HG02588 (cell line): ENCODE results near the gene EEPD1.
"Not testable (repeated sequence)": the region's sequence is repeated elsewhere in the genome, so short reads cannot be mapped to it uniquely, and the experiment has no call there.

Experiments
- ATAC-seq: cut with Tn5 transposase; IDR thresholded peaks from one replicate; pipeline ENCODE4 v1.9.1; 2021; ENCODE audit warnings: mild to moderate bottlenecking, moderate library complexity; ENCODE audit not compliant: unreplicated experiment

EEPD1 gene

DNA sequence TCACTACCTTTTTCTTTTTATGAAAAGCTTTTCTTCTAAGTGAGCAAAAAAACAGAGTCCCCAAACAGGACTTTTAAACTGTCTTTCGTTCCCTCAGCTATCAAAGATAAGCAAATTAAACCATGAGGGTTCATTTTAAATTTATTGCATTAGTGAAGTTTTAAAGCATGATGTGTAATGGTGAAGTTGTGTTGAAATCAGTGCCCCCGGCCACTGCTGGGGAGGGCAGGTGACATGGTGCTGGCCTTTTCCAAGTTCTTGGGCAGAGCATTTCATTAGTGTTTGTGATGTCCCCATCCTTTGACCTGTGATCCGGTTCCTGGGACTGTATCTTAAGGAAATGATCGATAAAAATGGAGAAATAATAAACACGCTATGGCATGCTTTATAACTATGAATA, 96.0 kb downstream of the EEPD1 start:
- no peak for ATAC-seq

DNA sequence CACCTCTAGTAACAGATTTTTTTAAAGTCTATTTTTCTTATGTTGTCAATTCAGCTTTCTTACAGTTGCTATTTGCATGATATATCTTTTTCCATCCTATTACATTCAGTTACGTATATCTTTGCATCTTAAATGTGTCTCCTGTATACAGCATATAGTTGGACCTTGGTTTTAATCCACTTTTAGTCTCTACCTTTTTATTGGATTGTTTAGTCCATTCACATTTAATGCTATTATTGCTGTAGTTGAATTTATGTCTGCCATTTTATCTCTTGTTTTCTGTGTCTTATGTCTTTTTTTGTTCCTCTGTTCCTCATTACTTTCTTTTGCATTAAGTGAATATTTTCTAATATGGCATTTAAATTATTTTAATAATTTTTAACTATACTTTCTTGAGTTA, 100.6 kb downstream of the EEPD1 start:
- ATAC-seq: no peak

DNA sequence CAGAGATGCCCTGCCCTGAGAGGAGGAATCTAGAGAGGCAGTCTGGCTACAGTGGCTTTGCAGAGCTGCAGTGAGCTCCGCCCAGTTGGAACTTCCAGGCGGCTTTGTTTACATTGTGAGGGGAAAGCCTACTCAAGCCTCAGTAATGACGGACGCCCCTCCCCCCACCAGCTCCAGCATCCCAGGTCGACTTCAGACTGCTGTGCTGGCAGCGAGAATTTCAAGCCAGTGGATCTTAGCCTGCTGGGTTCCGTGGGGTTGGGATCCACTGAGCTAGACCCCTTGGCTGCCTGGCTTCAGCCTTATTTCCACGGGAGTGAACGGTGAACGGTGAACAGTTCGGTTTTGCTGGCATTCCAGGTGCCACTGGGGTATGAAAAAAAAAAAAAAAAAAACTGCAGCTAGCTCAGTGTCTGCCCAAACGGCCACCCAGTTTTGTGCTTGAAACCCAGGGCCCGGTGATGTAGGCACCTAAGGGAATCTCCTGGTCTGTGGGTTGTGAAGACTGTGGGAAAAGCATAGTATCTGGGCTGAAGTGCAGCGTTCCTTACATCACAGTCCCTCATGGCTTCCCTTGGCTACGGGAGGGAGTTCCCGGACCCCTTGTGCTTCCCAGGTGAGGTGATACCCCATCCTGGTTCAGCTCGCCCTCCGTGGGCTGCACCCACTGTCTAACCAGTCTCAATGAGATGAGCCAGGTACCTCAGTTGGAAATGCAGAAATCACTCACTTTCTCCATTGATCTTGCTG, 105.6 kb downstream of the EEPD1 start:
- ATAC-seq: not testable (repeated sequence)

DNA sequence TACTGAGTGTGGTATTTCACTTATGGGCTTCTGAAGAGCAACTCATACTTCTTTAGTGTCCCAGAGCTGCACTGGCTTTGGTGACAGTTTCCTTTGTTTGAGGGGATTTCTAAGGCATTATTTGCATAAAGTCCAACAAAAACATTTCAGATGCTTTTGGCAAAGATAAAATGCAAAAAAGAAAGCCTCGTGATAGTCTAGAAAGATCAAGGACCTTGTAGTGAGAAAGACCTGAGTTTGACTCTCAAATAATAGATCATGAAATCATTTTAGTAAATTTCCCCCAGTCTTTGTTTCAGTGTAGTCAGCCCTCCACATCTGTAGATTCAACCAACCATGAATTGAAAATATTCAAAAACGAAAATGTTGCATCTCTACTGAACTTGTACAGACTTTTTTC, 107.4 kb downstream of the EEPD1 start:
- ATAC-seq: no peak

DNA sequence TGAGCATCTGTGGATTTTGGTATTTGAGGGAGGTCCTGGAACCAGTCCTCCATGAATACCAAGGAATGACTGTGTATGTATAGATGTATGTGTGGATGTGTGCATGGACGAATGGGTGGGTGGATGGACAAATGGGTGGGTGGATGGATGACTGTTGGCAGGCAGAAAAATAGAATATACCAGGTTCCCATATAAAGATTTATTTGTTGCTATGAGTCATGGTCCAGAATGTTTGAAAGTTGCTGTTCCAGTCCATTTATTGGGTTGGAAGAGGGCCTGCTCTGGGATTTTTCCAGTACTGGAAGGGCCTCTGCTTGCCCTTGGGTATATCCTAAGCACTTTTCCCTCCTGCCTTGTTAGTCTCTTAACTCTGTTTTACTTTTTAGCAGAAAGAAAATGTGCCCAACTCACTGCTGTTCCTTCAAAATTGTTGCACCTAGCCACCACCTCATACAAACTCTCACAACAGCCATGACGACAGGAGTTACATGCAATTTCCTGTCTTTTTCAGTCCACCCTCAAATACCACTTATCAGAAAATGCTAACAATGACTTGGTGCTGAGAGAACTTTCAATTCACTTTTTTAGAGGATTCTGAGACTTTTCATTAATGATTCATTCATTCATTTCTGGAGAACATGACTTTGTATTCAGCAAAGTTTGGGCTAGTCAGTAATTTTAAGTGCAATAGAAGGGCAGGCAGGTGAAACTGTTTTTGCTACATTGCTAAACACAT, 108.1 kb downstream of the EEPD1 start:
- ATAC-seq: no peak

DNA sequence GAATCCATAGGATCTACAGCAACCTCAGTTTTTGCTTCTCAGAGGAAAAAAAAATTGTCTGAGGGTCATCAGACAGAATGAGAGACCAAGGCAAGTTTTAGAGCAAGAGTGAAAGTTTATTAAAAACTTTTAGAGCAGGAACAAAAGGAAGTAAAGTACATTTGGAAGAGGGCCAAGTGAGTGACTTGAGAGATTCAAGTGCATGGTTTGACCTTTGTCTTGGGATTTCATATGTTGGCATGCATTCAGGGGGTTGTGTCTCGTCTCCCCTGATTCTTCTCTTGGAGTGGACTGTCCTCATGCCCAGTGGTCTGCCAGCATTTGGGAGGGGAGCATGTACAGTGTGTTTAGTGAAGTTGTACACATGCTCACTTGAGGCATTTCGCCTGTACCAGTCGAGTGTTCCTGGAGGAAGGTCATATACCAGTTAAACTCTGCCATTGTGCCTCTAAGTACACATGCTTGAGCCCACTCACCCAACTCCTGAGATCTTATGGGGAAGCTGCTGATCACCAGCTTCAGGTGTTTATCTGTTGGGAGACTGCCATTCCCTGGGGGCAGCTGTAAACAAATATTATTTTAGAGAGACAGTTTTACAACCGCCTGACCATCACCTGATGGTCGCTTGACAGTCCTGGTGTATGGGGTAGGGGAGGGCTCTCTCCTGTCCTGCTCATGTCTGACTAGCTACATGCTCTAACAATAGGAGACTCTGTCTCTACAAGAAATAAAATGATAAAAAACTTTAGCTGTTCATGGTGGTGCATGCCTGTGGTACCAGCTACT, 109.4 kb downstream of the EEPD1 start:
- no peak for ATAC-seq

DNA sequence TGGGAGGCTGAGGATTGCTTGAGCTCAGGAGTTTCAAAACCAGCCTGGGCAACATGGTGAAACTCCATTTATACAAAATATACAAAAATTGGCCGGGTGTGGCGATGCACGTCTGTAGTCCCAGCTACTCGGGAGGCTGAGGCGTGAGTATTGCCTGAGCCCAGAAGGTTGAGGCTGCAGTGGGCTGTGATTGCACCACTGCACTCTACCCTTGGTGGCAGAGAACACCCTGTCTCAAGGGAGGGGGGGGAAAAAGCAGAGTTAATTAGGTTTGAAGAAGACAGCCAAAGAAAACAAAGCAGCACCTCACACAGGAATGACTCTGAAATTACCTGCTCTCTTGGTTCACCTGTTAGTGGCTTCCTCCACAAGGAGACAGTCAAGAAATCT, 110.0 kb downstream of the EEPD1 start:
- no peak for ATAC-seq

DNA sequence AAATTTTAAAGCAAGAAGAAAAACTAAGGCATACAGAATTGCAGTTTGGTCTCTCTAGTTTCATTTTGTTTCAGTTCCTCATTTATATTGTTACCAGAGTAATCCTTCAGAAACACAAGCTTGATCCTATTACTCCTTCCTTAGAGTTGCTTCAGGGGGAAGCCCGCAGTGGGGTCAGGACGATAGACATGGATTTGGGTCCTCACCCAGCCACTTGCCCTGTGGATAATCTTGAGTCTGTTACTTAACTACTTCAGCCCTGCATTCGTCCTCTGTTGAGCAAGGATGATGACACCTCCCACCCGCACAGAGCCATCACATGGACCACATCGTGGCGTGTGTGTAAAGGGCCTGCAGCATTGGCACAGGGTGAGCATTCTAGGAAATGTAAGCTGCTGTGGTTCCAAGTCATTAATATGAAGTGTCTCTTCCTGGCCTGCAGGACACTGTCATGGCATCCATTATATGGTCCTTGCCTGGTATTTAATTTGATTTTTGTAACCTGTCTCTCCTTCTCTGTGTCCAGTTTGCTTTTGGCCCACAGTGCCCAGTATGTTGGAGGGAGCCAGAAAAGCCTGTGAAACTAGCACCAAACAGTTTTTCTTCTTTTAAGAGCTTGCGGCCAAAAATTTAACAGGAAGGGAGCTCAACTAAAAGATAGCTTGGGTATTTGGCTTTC, 111.2 kb downstream of the EEPD1 start:
- ATAC-seq: peak; percentile 50

DNA sequence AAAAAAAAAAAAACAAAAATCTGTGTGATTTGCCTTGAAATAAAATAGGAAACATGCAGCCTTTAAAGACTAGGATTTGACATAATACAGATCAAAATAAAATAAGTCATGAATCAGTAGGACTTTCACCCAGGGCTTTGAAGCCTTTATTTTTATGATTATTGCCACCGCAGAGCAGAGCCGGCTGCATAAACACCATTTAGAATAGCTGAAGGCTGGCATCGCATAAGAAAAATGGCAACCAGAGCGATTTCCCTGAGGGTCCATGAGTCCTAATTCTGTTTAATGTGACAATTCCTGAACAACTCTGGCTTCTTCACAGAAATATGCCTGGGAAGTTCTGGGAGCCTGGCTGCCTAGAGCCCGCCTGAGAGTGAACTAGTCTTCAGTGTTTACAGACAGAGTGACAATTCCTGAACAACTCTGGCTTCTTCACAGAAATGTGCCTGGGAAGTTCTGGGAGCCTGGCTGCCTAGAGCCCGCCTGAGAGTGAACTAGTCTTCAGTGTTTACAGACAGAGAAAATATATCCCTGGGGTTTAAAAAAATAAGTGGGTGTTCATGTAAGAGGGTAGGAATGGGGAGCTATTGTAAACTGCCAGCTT, 112.0 kb downstream of the EEPD1 start:
- ATAC-seq: no peak

DNA sequence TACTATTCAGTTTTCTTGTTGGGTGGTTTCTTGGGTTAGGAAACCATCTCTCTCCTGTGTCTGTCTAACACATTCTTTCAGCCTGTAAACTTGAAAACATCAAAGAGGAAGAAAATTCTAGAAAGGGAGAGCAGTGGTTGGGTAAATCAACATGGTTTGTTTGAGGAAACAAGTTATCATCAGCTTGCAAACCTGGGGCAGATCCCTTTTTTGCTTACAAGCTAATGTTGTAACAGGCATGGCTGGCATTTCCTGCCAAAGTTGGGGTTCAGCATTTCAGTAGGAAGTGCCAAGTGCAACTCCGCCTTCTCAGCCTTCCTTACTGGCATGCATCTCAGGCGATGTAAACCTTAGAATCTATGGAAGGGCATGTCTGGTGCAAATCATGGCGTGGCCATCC, 112.6 kb downstream of the EEPD1 start:
- ATAC-seq: no peak

DNA sequence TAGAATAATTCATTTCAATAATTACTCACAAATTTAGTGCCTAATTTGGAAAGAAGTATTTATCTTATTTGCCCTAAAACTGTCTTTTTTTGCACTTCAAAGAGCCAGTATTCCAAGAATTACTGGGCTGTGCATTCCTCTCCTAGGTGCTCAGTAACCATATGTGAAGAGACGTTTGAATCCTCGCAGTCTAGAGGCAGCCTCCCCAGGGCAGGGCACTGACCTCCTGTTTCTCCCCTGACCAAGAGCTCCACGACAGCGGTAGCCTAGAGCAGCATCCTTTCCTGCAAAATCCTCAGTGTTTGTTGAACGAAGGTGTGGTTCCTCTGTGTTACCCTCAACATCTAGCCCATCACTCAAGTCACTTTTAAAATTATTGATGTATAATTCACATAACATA, 113.1 kb downstream of the EEPD1 start:
- no peak for ATAC-seq

DNA sequence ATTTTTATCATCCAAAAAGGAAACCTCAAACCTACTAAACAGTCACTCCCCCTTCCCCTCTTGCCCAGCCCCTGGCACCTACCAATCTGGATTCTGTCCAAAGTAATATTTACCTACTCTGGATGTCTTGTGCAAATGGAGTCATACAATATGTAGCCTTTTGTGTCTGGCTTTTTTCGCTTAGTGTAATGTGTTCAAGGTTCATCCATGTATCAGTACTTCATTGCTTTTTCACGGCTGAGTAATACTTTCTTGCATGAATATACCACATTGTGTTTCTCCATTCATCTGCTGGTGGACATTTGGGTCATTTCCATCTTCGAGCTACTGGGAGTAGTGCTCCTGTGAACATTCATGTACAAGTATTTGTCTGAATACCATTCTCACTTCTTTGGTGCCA, 113.6 kb downstream of the EEPD1 start:
- no peak for ATAC-seq

DNA sequence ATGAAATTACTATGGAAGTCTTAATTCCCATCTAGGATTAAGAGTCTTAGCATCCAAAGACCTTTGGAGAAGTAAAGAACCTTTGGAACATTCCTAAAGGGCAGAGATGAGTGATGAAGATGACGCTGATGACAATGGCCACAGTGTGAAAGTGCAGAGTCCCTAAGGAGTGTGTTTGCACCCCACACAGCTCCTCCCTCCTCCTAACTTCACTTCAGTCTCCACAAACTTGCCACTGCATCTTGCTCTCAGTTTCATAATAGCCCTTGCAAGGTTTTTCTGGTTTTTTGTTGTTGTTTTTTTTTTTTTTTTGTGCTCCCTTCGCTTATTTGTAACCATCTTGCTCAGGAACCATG, 119.1 kb downstream of the EEPD1 start:
- ATAC-seq: peak; percentile 93

DNA sequence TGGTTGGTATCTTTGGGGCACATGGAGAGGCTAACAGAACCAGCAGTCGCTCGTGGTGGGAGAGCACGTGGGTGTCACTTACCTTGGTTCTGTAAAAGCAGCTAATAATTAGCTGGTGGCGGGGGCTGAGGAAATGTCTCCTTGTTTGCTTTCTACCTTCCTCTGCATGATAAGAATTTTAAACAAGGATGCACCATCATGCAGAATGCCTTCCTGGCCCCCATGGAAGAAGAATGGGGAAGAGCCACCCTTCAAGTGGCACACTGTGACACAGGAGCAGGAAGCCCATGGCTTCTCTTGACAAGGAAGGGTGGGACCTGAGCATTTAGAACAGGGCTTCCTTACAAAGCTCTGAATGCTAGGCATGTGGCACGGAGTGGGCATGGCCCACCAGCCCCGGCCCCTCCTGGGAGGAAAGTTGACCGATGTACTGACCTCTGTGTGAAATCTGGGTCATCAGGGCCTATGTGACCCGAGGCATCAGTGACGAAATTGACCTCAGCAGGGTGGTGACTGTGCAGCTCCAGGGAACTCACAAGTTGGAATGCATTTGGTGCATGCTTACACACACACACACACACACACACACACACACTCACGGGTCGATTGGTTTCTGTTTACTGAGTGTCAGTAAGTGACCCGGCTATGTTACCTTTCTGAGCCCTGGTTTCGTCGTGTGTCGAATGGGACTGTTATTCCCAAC, 119.7 kb downstream of the EEPD1 start:
- no peak for ATAC-seq

DNA sequence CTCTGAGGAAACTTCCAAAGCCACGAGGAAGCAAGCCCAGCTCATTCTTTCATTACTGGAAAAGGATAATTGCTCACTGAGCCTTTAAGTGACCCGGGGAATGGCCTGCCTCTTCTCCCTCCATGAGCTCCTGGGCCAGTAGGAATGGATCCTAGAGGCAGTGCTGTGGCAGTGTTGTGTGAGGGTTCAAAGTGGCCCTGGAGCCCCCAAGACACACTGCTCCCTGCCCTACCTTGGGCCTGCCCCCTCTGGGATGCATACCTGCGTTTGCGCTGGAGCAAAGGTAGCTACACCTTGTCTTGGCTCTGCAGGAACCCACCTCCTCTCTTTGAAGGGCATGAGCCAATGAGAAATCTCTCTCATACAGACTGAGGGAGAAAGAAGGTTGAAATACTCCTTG, 120.8 kb downstream of the EEPD1 start:
- ATAC-seq: no peak

DNA sequence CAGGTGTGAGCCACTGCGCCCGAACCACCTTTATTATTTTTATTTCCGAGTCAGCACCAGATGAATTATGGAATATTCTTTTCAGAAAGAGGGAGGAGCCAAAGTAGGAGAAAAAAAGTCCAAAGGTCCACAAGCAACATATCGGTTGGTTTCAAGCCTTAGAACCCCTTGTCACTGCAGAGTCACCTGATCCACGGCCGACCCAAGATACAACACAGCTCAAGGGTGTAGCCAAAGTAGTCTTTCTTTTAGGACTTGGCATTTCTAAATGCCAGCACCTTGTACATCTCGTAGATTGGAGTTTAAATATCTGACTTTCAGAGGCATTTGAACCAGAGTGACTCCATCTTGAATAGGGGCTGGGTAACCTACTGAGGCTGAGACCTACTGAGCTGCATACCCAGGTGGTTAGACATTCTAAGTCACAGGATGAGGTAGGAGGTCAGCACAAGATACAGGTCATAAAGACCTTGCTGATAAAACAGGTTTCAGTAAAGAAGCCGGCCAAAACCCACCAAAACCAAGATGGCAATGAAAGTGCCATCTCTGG, 122.8 kb downstream of the EEPD1 start:
- ATAC-seq: no peak

DNA sequence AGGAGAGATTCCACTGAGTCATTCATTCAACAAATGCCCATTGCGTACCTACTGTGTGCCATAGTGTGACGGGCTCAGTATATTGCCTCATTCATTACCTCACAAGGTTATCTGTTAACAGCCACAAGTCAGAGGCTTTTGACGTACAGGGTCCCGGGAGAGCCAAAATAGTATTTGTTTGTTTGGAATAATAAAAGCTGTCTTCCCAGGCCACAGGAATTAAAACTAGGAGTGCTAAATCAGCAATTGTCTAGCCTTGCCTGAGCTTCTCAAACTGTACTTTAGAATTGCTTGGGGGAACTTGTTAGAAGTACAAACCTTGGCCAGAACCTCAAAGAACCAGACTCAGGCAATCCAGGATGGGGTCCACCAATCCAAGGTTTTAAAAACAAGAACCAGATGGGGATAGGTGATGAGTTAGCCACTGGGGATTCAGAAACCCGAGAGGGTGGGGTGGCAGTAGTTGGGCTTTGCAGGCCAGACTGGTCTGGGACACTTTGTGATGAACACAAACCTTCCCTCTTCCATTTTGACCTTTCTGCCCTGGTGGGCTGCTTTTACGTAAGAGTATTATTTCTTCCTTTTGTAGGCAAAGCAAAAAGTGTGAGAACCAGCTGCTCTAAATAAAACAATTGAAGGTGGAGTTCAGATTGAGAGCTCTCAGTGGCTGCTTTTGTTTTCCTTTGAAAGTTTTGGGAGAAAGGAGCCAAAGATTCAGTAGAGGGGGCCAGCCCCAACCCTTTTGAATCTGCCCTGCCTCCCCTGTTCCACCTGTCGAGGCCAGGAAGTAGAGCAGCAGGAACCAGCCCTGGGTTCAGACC, 123.6 kb downstream of the EEPD1 start:
- no peak for ATAC-seq

DNA sequence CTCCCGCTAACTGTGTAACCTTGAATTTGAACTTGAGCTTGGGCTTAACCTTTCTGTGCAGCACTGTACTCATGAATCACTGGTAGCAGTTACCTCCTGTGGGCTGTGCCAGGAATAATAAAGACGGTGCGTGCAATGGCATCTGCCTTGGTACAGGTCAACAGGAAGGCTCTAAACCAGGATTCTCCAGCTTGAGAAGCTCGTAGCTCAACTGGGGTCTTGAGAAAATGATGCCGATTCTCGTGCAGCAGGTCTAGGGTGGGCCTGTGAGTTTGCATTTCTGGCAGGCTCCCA, 124.1 kb downstream of the EEPD1 start:
- no peak for ATAC-seq

DNA sequence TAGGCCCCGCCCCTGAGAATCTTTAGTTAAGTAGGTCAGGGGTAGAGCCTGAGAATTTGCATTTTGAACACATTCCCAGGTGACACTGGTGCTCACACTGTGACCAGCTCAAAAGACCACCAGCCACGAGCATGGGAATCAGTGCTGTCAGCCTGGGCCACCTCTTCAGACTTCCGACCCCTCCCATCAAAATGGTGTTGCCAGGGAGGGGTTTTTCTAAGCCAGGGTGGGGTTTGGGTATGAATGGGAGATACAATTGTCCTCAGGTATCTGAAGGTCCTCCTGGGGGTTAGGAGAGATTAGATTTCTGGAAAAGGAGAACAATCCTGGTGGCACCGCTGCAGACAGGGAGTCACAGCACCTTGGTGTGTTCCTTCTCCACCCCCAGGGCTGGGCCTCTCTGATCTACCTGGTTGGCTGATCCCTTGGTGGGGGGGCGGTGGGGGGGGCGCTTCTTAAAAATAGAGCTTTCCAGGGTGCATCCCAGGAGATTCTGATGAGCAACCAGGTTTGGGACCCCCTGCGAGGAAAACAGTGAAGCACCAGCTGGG, 125.1 kb downstream of the EEPD1 start:
- ATAC-seq: no peak
